ENCODE data around the gene JADE2.
"Not testable (repeated sequence)": the region's sequence is repeated elsewhere in the genome, so short reads cannot be mapped to it uniquely, and the experiment has no call there.

JADE2 gene

GRCh38 chr5:134550271-134551214, 25.1 kb downstream of the JADE2 start:
- H3K4me1 ChIP-seq (ENCODE audit: control insufficient read depth in 1 of 2, insufficient read depth in 1 of 2, low read depth in 1 of 2, low read length in 1 of 2): peaks cover 0 to 8% of the 10 kb centered on the region in 2 experiments
- TF ChIP-seq CTCF (IDR thresholded peaks at IDR 0.05): no peak
- H3K27ac ChIP-seq: no peak overlapping the region
- H3K9me3 ChIP-seq: no peaks in the 10 kb centered on the region
- H3K27me3 ChIP-seq: no peaks in the 10 kb centered on the region
- peaks cover 27% of the 10 kb centered on the region for H3K36me3 ChIP-seq
- no peak overlapping the region for H3K4me3 ChIP-seq (ENCODE audit: low read depth in 1 of 2, low read length in 1 of 2)

- no peaks in the 10 kb centered on the region for H3K27me3 ChIP-seq
- no peak overlapping the region for H3K4me3 ChIP-seq (ENCODE audit: low read depth in 1 of 2, low read length in 1 of 2)
- peaks cover 27% of the 10 kb centered on the region for H3K36me3 ChIP-seq
- H3K4me1 ChIP-seq (ENCODE audit: control insufficient read depth in 1 of 2, insufficient read depth in 1 of 2, low read depth in 1 of 2, low read length in 1 of 2): peaks cover 0 to 3% of the 10 kb centered on the region in 2 experiments
- no peak for TF ChIP-seq CTCF (IDR thresholded peaks at IDR 0.05)
- no peaks in the 10 kb centered on the region for H3K9me3 ChIP-seq
- H3K27ac ChIP-seq: no peak overlapping the region
Measured at GRCh38 chr5:134551901-134552300, 26.4 kb downstream of the JADE2 start.

GRCh38 chr5:134552301-134552700, 26.8 kb downstream of the JADE2 start:
- TF ChIP-seq CTCF (IDR thresholded peaks at IDR 0.05): no peak
- H3K27ac ChIP-seq: no peak overlapping the region

GRCh38 chr5:134552716-134553115, 27.2 kb downstream of the JADE2 start:
- peaks cover 27% of the 10 kb centered on the region for H3K36me3 ChIP-seq
- H3K27ac ChIP-seq; H3K9me3 ChIP-seq; H3K4me3 ChIP-seq (ENCODE audit: low read depth in 1 of 2, low read length in 1 of 2); H3K27me3 ChIP-seq; H3K4me1 ChIP-seq (ENCODE audit: control insufficient read depth in 1 of 2, insufficient read depth in 1 of 2, low read depth in 1 of 2, low read length in 1 of 2): not testable (repeated sequence)

More at GRCh38 chr5:134552301-134552700, 26.8 kb downstream of the JADE2 start:
- no peaks in the 10 kb centered on the region for H3K27me3 ChIP-seq
- no peaks in the 10 kb centered on the region for H3K4me1 ChIP-seq (ENCODE audit: control insufficient read depth in 1 of 2, insufficient read depth in 1 of 2, low read depth in 1 of 2, low read length in 1 of 2)
- H3K36me3 ChIP-seq: peaks cover 27% of the 10 kb centered on the region
- H3K4me3 ChIP-seq (ENCODE audit: low read depth in 1 of 2, low read length in 1 of 2): no peak overlapping the region
- H3K9me3 ChIP-seq: no peaks in the 10 kb centered on the region

- Histone ChIP-seq H3K9me3 (no peaks in the 10 kb centered on the region), H3K4me1 (ENCODE audit: control insufficient read depth in 1 of 2, insufficient read depth in 1 of 2, low read depth in 1 of 2, low read length in 1 of 2) (no peaks in the 10 kb centered on the region), H3K4me3 (ENCODE audit: low read depth in 1 of 2, low read length in 1 of 2) (no peak overlapping the region), H3K27me3 (no peaks in the 10 kb centered on the region), H3K36me3 (peaks cover 19% of the 10 kb centered on the region), H3K27ac (no peak overlapping the region)
- no peak for TF ChIP-seq CTCF (IDR thresholded peaks at IDR 0.05)
Measured at GRCh38 chr5:134553821-134554267, 28.4 kb downstream of the JADE2 start.

All from neutrophil (primary cell).